Activated CD8-positive, alpha-beta memory T cell treated with anti-CD3 and anti-CD28 coated beads, Interleukin-2, amount 50 U/mL, for 48 hours (primary cell): ENCODE results near the gene DRD5.
"Not testable (repeated sequence)": the region's sequence is repeated elsewhere in the genome, so short reads cannot be mapped to it uniquely, and the experiment has no call there.

Experiments used
- DNase-seq: peaks from one replicate; pipeline ENCODE4 v3.0.0-alpha.2; 2020

The DRD5 gene

GRCh38 chr4:9781343-9782135, at the start of gene DRD5:
Gene DRD5, plus strand, starts transcription at chr4:9781634. Its CDS starts 396 bp downstream, at chr4:9782030.
- DNase-seq: no peak

GRCh38 chr4:9732256-9732655, 49.2 kb upstream of the DRD5 start:
- not testable (repeated sequence) for DNase-seq

GRCh38 chr4:9735515-9735914, 45.9 kb upstream of the DRD5 start:
- DNase-seq: no peak

GRCh38 chr4:9737280-9737679, 44.2 kb upstream of the DRD5 start:
- not testable (repeated sequence) for DNase-seq

- DNase-seq: not testable (repeated sequence)
Measured at GRCh38 chr4:9743789-9744188, 37.6 kb upstream of the DRD5 start.

- no peak for DNase-seq
Measured at GRCh38 chr4:9745782-9746181, 35.7 kb upstream of the DRD5 start.

- no peak for DNase-seq
Measured at GRCh38 chr4:9758641-9759317, 22.7 kb upstream of the DRD5 start.

GRCh38 chr4:9762823-9763475, 18.5 kb upstream of the DRD5 start:
- no peak for DNase-seq

GRCh38 chr4:9764155-9764696, 17.2 kb upstream of the DRD5 start:
- no peak for DNase-seq

- DNase-seq: no peak
Measured at GRCh38 chr4:9765091-9765490, 16.3 kb upstream of the DRD5 start.

GRCh38 chr4:9769321-9769720, 12.1 kb upstream of the DRD5 start:
- DNase-seq: no peak

- no peak for DNase-seq
Measured at GRCh38 chr4:9771034-9771433, 10.4 kb upstream of the DRD5 start.

- no peak for DNase-seq
Measured at GRCh38 chr4:9773471-9773870, 8.0 kb upstream of the DRD5 start.

- DNase-seq: no peak
Measured at GRCh38 chr4:9782136-9782436, 652 bp downstream of the DRD5 start.

- DNase-seq: not testable (repeated sequence)
Measured at GRCh38 chr4:9785891-9786290, 4.5 kb downstream of the DRD5 start.

- DNase-seq: no peak
Measured at GRCh38 chr4:9792381-9792780, 10.9 kb downstream of the DRD5 start.

GRCh38 chr4:9796641-9797040, 15.2 kb downstream of the DRD5 start:
- not testable (repeated sequence) for DNase-seq

- DNase-seq: no peak
Measured at GRCh38 chr4:9800848-9801247, 19.4 kb downstream of the DRD5 start.

- DNase-seq: no peak
Measured at GRCh38 chr4:9804918-9805317, 23.5 kb downstream of the DRD5 start.

- no peak for DNase-seq
Measured at GRCh38 chr4:9808077-9808476, 26.6 kb downstream of the DRD5 start.

GRCh38 chr4:9811806-9812205, 30.4 kb downstream of the DRD5 start:
- no peak for DNase-seq

- DNase-seq: no peak
Measured at GRCh38 chr4:9812501-9813340, 31.3 kb downstream of the DRD5 start.

- DNase-seq: no peak
Measured at GRCh38 chr4:9816285-9816684, 34.9 kb downstream of the DRD5 start.
